ENCODE results near the gene PACSIN2.
"Not testable (repeated sequence)": the region's sequence is repeated elsewhere in the genome, so short reads cannot be mapped to it uniquely, and the experiment has no call there.

PACSIN2 gene

DNA sequence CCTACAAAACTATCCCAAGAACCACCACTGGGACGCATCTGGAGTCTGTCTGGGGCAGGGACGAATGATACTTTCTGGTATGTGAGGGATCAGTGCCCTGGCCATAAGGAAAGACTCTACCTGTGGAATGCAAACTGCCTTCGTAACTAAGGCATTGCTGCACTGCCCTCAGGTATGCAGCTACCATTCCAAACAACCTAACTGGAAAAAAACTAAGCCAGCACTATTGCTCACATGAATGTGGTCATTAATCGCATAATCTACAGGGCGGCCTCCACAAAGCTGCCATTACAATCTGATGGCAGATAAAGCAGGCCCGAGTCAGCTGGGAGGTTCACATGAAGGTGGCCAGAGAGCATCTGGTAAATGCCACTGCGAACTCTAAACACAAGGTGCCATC lies 3.9 kb downstream of the PACSIN2 start:
- no peak for DNase-seq (ENCODE audit: low read depth in 1 of 2, low spot score in 1 of 2)

DNA sequence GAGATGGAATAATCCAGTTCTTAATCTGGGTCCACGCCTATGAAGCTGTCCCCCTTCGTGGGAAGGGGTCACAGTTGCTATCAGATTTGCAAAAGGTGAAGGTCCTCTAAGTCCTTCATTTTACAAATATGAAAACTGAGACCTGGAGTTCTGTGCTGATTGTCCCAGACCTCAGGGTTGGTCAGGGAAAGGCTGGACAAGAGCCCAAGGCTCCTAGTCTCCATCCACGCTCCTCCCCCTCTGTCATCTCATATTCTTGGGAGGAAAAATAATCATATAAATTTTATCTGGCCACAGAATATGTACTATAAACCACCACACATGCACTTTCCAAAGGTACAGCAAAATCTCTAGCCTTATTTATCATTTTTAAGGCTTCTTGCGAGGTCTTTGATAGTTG lies 5.5 kb downstream of the PACSIN2 start:
- DNase-seq (ENCODE audit: low read depth in 1 of 2, low spot score in 1 of 2) = no peak

DNA sequence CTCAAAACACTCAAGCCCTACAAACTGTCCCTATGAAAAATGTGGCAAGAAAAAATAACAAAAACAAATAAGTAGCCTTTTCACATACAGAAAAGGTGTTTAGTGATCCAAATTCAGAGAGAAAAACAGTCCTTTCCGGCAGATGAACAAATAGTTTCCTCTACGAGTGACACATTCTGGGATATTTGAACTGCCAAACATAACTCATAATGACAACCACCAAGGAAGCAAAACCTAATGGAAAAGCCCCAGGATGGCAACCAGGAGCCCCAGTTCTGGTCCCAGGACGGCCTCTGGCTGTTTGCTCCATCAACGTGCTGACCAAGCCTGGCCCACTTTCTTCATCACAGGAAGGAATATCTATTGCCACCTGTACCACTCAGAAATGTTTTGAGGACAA lies 6.0 kb downstream of the PACSIN2 start:
- no peak for DNase-seq (ENCODE audit: low read depth in 1 of 2, low spot score in 1 of 2)

DNA sequence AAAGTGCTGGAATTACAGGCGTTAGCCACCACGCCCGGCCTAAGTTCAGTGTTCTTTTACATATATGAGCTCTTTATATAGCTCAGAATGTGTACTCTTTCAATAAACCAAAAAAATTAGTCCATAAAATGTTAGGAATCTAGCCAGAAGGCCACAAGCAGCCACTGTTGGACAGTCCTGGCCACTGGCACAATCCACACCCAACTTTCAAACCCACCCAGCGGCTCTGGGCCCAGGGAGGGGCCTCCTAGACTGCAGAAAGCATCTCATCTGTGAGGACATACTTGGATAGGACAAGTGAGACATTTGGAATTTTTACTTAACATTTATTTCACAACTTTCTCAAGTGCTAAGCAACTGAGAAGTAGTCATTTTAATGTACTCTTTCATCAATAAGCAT lies 6.4 kb downstream of the PACSIN2 start:
- DNase-seq (ENCODE audit: low read depth in 1 of 2, low spot score in 1 of 2) = no peak

DNA sequence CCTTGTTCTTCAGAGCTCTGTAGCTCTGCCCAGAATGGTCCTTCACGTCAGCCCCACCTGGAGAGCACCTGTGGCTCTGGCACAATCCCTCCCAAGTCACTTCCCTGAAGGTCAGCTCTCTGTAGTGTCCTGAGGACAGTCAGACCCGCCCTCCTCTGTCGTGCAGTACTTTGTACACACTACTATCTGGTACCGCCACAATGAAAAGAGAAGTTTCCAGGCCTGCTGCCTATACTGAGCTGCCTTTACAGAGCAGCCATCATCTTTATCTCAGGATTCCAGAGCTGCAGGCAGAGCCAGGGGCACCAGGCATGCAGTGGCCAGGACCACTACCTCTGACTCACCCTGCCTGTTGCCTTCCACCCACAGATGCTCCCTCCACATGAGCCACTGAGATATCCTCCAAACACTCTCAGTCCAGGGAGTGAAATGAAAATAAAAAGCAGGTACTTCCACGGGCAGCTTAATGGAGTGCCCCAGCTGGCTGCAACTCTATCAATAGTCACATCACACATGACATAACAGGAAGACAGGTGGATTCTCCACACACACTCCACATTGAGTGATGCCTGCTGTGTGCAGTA lies 7.3 kb downstream of the PACSIN2 start:
- DNase-seq (ENCODE audit: low read depth in 1 of 2, low spot score in 1 of 2) = no peak

DNA sequence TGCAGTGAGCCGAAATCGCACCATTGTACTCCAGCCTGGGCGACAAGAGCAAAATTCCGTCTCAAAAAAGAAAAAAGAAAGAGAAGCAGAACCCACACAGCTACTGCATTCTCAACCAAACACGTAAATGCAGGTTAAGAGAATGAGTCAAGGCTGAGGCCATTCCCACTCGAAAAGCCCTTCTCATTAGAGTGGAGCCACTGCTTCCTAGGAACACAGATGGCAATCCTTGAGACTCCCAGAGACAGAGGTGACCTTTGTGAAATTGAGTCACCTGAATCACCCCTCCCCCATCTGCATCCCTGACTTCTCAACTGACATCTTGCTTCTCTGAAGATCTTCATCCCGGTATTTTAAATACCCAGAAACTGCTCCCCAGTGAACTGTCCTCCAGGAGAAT lies 8.2 kb downstream of the PACSIN2 start:
- DNase-seq (ENCODE audit: low read depth in 1 of 2, low spot score in 1 of 2) = no peak

DNA sequence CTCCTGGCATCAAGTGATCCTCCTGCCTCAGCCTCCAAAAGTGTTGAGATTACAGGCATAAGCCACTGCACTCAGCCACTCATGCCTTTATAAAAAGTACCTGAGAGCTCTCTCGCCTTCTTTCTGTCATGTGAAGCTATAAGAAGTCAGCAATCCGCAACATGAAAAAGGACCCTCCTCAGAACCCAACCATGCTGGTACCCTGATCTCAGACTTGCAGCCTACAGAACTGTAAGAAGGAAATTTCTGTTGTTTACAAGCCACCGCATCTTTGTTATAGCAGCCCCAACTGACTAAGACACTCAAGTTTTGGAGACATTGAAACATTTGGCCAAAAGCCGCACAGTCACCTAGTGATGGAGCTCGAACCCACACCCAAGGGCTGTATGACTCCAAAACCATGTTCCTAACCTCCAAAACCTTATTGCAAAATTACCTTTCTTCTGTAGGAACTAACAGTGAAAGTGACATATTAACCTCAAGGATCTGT lies 8.9 kb downstream of the PACSIN2 start:
- no peak for DNase-seq (ENCODE audit: low read depth in 1 of 2, low spot score in 1 of 2)

DNA sequence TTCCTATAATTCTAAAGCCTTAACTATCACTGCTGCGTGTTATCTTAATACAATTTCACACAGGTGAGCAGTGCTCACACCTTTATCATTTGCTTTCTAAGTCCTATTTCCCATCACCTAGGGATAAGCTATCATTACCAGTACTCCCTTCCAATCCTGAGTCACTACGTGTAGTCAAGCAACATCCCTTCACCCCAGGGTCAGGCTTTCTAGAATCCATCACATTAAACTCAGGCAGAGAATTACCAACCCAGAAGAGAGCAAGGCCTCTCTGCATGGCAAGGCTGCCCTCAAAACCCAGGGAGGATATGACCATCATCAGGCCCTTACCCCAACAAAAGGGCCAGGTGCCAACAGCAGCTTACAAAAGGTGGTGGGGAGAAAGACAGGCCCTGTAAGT lies 9.8 kb downstream of the PACSIN2 start:
- DNase-seq (ENCODE audit: low read depth in 1 of 2, low spot score in 1 of 2) = no peak

DNA sequence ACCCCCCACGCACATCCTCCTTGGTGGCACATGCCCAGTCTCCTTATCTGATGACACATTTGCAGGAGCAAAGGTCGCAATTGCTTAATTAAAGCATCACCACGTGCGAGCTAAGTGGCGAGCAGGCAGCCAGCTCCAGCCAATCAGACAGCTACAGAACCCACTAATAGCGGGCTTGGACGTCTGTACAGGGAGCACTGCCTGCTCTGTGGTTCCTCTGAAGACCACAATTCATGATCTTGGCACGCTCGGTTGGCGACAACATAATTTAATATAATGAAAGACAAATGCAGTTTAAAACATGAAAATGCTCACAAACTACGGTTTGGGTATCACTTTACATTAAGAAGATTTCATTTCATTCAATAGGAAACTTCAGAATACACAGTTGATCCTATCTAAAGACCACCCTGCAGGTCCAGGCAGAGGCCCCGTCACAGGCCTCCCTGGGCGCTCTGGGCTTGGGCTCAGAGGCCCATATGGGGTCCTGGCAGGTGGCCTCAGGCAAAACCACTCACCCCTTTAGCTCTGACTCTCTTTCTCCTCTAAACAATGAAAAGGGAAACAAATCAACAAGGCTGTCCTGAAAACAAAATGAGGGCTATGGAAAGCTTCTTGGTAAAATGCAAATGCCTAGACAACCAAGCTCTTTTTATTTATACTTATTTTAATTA lies 10.4 kb downstream of the PACSIN2 start:
- no peak for DNase-seq (ENCODE audit: low read depth in 1 of 2, low spot score in 1 of 2)

DNA sequence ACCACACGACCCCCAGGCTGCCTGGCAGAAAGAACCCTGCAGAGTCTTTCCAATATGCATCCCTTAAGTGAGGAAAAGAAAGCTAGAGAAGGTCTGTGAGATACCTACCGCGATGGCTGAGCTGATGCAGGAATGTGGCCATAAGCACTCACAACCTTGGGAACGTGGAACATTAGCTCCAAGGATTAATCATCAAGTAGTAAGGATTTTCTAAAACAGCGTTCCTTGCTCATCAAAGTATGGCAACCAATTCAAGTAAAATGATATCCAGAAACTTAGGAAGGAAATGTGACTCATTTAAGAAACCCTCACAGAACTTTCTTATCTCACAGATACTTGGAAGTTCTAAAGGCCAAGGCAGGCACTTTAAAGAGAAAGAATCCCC lies 12.8 kb downstream of the PACSIN2 start:
- DNase-seq (ENCODE audit: low read depth in 1 of 2, low spot score in 1 of 2) = no peak

DNA sequence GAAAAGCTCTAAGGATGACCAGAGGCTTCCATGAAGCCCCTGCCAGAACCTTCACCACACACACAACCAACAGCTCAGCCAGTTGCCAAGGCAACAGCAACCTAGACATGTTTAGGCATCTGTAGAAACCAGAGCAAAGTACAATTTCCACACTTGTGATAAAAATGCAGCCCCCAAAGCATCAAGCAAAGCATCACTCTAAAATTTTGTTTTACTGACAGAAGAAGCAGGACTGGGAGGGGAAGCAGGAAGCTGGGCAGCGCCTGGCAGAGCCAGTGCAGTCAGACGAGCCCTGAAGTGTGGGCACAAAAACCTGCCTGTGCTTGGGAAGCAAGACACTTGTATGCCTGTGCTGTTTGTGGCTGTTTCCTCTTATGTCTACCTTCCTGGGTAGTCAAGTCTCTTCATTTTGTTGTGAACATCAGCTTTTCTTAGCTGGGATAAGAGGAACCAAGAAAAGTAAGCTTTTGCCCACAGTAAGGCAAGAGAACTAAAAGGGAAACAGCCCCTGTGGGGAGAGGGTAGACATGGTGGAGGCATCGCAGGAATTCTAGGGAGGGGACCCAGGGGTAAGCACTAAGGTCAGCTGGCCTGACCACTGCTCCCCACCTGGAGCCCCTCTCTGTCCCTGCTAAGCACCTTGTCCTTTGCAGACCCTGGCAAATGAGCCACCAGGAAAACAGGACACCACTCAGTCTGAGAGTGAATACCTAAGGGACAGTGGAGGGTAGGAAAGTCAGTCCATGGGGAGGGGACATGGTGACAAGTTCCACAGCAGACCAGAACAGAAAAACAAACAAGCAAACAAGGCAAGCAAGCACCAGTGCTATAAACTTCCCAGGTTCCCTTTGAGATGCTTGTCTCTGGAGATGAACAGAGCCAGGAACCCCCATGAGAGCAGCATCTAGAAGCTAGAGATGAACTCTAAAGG lies 13.4 kb downstream of the PACSIN2 start:
- DNase-seq (ENCODE audit: low read depth in 1 of 2, low spot score in 1 of 2) = no peak

DNA sequence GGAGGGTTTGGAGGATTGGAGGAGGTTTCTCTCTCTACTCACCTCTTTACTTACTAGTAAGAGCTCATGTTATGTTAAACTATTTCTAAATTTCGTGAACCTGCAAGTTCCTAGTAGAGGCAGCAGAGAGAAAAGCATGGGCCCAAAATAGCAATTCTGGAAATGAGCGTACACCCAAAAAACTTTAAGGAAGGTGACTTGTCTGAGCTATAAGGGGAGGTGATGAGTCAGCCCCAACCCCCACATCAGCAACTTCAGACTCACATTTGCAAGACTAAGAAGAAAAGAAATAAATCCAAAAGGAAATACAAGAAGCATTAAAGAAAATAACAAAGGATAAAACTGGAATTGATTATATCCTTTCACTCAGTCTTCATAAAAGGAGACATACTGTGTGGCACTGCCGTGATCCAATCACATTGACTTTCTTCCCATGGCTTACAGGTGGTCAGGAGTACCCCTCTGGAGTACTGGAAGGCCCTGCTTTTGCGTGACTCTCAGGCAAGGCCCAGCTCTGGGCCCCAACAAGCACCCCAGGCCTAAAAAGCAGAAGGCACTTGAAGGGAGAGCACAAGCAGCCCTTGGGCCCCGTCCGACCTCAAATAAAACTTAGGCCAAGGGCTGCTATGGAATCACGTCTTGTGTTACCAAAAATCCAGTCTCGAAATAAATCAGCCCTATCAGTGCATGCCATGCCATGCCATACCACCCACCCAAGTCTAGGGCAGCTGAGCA lies 14.3 kb downstream of the PACSIN2 start:
- no peak for DNase-seq (ENCODE audit: low read depth in 1 of 2, low spot score in 1 of 2)

DNA sequence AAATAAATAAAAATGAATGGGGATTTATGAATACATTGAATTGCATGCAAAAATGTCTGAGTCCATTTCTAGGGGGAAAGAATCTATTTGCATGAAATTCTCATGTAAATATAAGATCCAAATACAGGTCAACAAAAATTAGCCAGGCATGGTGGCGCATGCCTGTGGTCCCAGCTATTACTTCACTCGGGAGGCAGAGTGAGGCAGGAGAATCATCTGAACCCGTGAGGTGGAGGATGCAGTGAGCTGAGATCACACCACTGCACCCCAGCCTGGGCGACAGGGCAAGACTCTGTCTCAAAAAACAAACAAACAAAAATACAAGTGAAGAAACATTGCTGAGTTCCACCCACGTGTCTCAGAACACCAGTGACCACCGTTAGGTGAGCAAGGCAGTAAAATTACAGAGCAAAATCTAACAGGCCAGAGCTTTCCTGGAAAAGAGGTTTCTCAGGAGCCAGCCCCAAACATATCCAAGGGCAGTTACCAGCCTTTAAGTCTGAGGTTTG lies 17.3 kb downstream of the PACSIN2 start:
- no peak for DNase-seq (ENCODE audit: low read depth in 1 of 2, low spot score in 1 of 2)

DNA sequence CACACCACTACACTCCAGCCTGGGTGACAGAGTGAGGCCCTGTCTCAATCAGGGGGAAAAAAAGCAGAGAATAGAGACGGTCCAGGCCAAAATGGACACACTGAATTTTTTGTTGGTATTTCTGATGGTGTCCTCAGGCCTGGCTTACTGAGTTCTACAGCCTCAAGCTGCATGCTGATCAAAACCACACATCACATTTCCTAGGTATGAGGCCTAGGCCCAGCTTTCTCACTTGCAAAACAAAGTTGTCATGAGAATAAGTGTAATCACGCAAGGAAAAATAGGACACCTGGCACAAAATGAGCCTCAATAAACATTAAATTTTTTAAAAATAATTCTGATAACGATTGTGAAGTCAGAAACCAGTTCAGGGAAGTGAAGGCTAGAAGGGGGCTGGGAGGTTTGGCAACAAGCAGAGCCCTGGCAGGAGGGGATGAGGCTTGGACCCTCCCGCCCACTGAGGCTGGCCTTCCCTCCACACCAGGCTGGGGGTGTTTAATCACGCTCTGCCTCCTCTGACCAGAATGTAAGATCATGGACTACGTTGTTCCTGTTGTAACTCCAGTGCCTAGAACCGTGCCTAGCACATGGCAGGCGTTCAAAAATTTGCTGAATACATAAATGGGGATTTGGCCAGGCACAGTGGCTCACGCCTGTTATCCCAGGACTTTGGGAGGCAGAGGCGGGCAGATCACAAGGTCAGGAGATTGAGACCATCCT lies 18.1 kb downstream of the PACSIN2 start:
- DNase-seq (ENCODE audit: low read depth in 1 of 2, low spot score in 1 of 2) = no peak

DNA sequence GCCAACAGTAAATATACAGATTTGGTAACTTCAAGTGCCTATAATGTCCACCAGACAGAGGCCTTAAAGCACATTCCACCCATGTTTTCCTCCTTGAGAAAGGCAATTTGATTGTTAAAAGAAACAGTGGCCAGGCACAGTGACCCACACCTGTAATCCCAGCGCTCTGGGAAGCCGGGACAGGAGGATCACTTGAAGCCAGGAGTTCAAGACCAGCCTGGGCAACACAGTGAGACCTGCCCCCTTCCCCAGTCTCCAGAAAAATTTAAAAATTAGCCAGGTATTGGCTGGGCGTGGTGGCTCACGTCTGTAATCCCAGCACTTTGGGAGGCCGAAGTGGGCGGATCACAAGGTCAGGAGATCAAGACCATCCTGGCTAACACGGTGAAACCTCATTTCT lies 19.3 kb downstream of the PACSIN2 start:
- DNase-seq (ENCODE audit: low read depth in 1 of 2, low spot score in 1 of 2) = not testable (repeated sequence)

DNA sequence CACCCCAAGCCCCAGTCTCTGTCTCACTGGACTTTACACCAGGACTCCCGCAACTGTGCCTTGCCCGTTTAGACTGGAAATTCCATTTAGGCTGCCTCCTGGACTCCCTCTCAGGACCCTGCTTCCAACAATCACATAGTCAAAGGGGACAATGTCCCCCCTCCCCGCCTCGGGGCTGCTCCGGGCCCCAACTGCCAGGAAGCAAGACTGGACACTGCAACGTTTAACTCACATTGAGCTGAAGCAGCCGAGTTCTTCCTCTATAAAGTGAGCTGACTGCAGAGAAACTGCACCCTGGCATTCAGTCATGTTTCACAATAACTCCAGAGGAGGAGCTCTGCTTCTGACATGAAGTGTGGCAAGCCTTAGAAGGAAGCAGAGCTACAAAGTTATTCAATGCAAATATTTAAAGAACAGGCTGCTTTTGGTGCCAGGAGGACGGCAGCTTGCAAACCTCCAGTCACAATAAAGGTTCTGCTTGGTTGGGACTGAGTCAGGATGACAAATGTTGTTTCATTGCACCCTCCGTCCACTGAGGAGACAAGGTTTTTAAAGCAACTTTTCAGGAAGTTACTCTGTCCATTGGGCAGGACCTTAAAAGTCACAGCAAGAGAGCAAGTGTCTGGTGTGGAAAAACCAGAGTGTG lies 19.9 kb downstream of the PACSIN2 start:
- no peak for DNase-seq (ENCODE audit: low read depth in 1 of 2, low spot score in 1 of 2)

DNA sequence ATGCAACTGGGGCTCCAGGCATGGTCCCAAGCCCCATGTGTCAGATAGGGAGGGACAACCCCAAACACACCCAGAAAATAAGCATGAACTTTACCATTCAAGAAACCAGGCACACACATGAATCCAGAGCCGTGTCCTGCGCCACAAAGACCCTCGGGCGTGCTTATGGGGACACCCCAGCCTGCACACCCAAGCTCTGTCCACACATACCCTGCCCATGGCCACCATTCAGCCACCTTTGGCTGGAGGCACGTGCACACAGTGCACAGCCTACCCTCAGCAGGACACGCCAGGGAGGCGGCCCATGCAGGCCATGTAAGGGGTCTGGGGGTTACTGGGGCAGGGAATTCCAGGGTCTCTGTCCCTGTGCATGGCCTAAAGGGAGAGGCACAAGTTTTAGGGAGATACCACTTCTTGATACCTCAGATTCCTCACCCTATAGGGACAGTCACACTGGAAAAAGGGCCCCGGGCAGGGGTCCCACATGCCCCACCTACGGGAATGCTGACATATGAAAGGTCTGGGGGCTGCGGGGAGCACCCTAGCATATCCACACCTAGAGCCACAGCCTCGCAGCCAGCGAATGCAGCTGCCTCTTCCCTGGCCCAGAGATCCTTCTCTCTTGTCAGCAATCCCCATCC lies 20.6 kb downstream of the PACSIN2 start:
- no peak for DNase-seq (ENCODE audit: low read depth in 1 of 2, low spot score in 1 of 2)

DNA sequence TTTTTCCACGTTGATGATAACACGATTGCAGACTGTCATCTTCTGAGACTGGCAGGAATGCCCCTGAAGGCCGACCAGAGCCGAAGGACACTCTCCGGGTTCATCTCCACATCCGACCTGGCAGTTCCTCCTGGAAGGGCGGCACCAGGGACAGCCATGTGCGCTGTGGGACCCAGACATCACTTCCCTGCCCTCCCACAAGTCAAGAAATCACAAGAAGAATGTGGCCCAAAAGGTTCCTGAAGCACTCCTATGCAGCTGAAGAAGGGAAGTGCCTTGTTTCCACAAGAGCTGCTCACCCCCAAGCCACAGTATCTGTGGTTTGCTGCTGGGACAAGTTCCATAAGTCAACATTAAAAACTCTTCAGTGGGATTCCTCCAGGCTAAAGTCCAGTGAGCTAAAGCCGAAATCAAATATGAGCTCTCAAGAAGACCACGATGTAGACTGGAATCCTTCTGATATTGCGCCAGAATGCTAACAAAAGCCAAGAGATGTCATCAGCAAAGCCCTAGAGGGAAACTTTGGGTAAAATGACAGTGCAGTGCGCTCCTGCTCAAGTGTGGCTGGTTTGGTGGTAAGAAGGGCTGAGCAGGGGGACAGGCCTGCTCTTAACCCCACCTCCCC lies 21.2 kb downstream of the PACSIN2 start:
- no peak for DNase-seq (ENCODE audit: low read depth in 1 of 2, low spot score in 1 of 2)

DNA sequence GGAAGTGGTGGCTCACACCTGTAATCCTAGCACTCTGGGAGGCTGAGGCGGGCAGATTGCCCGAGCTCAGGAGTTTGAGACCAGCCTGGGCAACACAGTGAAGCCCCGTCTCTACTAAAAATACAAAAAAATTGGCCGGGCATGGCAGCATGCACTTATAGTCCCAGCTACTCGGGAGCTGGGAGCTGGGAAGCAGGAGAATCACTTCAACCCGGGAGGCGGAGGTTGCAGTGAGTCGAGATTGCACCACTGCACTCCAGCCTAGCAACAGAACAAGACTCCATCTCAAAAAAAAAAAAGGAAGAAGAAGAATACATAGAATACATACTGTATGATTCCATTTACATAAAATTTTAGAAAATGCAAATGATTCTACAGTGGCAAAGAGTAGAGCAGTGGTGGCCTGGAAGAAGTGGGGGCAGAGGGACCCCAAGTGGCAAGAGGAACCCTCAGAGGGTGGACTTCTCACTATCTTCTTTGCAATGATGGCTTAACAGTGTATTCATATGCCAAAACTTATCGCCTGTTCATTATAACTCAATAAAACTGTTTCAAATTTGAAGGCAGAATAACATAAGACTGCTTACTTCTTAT lies 22.0 kb downstream of the PACSIN2 start:
- no peak for DNase-seq (ENCODE audit: low read depth in 1 of 2, low spot score in 1 of 2)
